HCT116 (cell line): ENCODE results near the gene EEF1E1. TPM values are rescaled to one million over a fixed set of nuclear protein-coding genes. Genes with fewer than 3 reads are reported as not detected.
A peak's percentile ranks its signal among the peaks of the same experiment; 100 is the strongest.

Source experiments
- ATAC-seq: fragments of 200-7000 bp; cut with Tn5 transposase; 2 replicates; pipeline ENCODE4 v1.9.1; 2020; ENCODE audit warnings: mild to moderate bottlenecking, moderate library complexity
- BruUV-seq: library from RNA; stranded (reverse); fragments of 400-500 nt; replicated peaks from 2 replicates; lab custom pipeline; 2021; lab: Mats Ljungman, UMichigan
- CTCF ChIA-PET: fragments of 300-600 bp; sonication (Branson Sonifier 250); formaldehyde crosslinking; loops from one replicate; lab custom pipeline; 2021; ENCODE audit warnings: antibody characterized with exemption; lab: Charles Lee
- POLR2A ChIA-PET: fragments of 300-600, 350-600 bp; sonication (Branson Sonifier 250); formaldehyde crosslinking; loops from one replicate; lab custom pipeline; 2021; ENCODE audit warnings: antibody characterized with exemption; lab: Charles Lee
- RAD21 ChIA-PET, 2 experiments: fragments of 300-600 bp; sonication (Branson Sonifier 250); formaldehyde crosslinking; loops; one replicate each; lab custom pipeline; 2023; ENCODE audit warnings: low total read pairs in 2 of 2; ENCODE audit not compliant: uncharacterized antibody in 2 of 2, unreplicated experiment in 2 of 2, low non-redundant PET in 1 of 2; lab: Charles Lee
- DNase-seq: peaks from one replicate; pipeline ENCODE4 v3.0.0-alpha.2; 2010; ENCODE audit warnings: low read depth, low spot score
- H2AFZ ChIP-seq: fragments of 200-600 bp; shearing (Covaris generic), sonication (generic); 2 replicates; pipeline ENCODE4 v1.6.1; 2017; ENCODE audit warnings: low read depth, mixed run types, mixed read lengths, antibody characterized with exemption, low read length; ENCODE audit not compliant: poor library complexity, severe bottlenecking
- H3K27ac ChIP-seq: 2 replicates; pipeline ENCODE4 v1.5.1; 2012; ENCODE audit warnings: low read depth, low read length
- H3K27me3 ChIP-seq: fragments of 200-600 bp; sonication (generic); 2 replicates; pipeline ENCODE4 v1.6.1; 2016; ENCODE audit warnings: mixed run types, low read length, mixed read lengths; ENCODE audit not compliant: insufficient read depth
- H3K36me3 ChIP-seq, 2 experiments: fragments of 200-500 bp in 1 of 2; fragments of 200-600 bp in 1 of 2; sonication (Bioruptor generic) in 1 of 2; sonication (generic) in 1 of 2; 2 replicates each; pipeline versions ENCODE4 v1.5.1 to v1.6.1; 2014 to 2016; ENCODE audit warnings: low read length in 2 of 2, inconsistent platforms in 1 of 2, mixed read lengths in 1 of 2, mixed run types in 1 of 2; ENCODE audit not compliant: insufficient read depth in 2 of 2, control insufficient read depth in 1 of 2
- H3K4me1 ChIP-seq, 2 experiments: fragments of 200-600 bp in 1 of 2; sonication (generic) in 1 of 2; 2 replicates each; pipeline versions ENCODE4 v1.5.1 to v1.6.1; 2012 to 2017; ENCODE audit warnings: low read length in 2 of 2, inconsistent platforms in 1 of 2, mild to moderate bottlenecking in 1 of 2, mixed read lengths in 1 of 2, mixed run types in 1 of 2, moderate library complexity in 1 of 2; ENCODE audit not compliant: insufficient read depth in 2 of 2, control insufficient read depth in 1 of 2
- H3K4me2 ChIP-seq: fragments of 200-600 bp; sonication (generic); 2 replicates; pipeline ENCODE4 v1.6.1; 2017; ENCODE audit warnings: mixed run types, low read length, mixed read lengths
- H3K4me3 ChIP-seq, 2 experiments: fragments of 200-600 bp in 1 of 2; sonication (generic) in 1 of 2; replicated peaks in 1 of 2; 2 replicates each; pipeline ENCODE4 v1.5.1; 2011 to 2016; ENCODE audit warnings: low read length in 2 of 2, control low read depth in 1 of 2, low read depth in 1 of 2, mild to moderate bottlenecking in 1 of 2, mixed read lengths in 1 of 2, mixed run types in 1 of 2
- H3K79me2 ChIP-seq: fragments of 200-600 bp; sonication (generic); 2 replicates; pipeline ENCODE4 v1.6.1; 2017; ENCODE audit warnings: mild to moderate bottlenecking, mixed run types, low read length, moderate library complexity, mixed read lengths; ENCODE audit not compliant: insufficient read depth
- H3K9ac ChIP-seq: fragments of 200-600 bp; sonication (generic); 2 replicates; pipeline ENCODE4 v1.6.1; 2016; ENCODE audit warnings: low read length, mixed read lengths
- H3K9me2 ChIP-seq: fragments of 200-600 bp; sonication (generic), shearing (Covaris generic); 2 replicates; pipeline ENCODE4 v1.6.1; 2017; ENCODE audit warnings: mixed run types, mild to moderate bottlenecking, moderate library complexity; ENCODE audit not compliant: insufficient read depth
- H3K9me3 ChIP-seq, 2 experiments: fragments of 200-500 bp in 1 of 2; fragments of 200-600 bp in 1 of 2; sonication (Bioruptor generic) in 1 of 2; sonication (generic) in 1 of 2; 2 replicates each; pipeline ENCODE4 v1.6.1; 2014 to 2017; ENCODE audit warnings: low read length in 2 of 2, mixed read lengths in 2 of 2, inconsistent platforms in 1 of 2, low read depth in 1 of 2, mild to moderate bottlenecking in 1 of 2, mixed run types in 1 of 2, moderate library complexity in 1 of 2; ENCODE audit not compliant: control insufficient read depth in 1 of 2, insufficient read depth in 1 of 2
- H4K20me1 ChIP-seq: fragments of 200-600 bp; sonication (generic), shearing (Covaris generic); 2 replicates; pipeline ENCODE4 v1.6.1; 2017; ENCODE audit warnings: mixed run types, mild to moderate bottlenecking, moderate library complexity; ENCODE audit not compliant: insufficient read depth
- JUND ChIP-seq: IDR thresholded peaks from 2 replicates; pipeline ENCODE4 v1.6.1; 2012
- RAD21 ChIP-seq: IDR thresholded peaks from 2 replicates; pipeline ENCODE4 v1.6.1; 2012; ENCODE audit warnings: low read depth, mild to moderate bottlenecking
- intact Hi-C: fragments of 100-400 bp; cut with micrococcal nuclease; formaldehyde crosslinking; loops from 2 replicates; pipeline ENCODE4 v1.10.0; 2022
- total RNA-seq: library from RNA; stranded (reverse); gene quantifications from one replicate; pipeline ENCODE4 v1.2.1, GENCODE V29; 2021; ENCODE audit not compliant: unreplicated experiment
- TF ChIP-seq, protein P1 (sequence below): IDR thresholded peaks from 2 replicates; pipeline ENCODE4 v1.6.1; 2012
- TF ChIP-seq, protein P2 (sequence below), 3 experiments: fragments of 200-600 bp in 1 of 3; sonication (generic) in 1 of 3; IDR thresholded peaks in 2 of 3; conservative IDR thresholded peaks in 1 of 3; 2 replicates each; pipeline ENCODE4 v1.5.1; 2012 to 2017; ENCODE audit warnings: low read depth in 2 of 3, low read length in 2 of 3, antibody characterized with exemption in 1 of 3, borderline replicate concordance in 1 of 3, control low read depth in 1 of 3, mild to moderate bottlenecking in 1 of 3, mixed read lengths in 1 of 3, mixed run types in 1 of 3, moderate library complexity in 1 of 3; ENCODE audit not compliant: insufficient read depth in 1 of 3

Gene EEF1E1
- total RNA-seq, 1 experiment from 2014 or later, result 69.7 TPM

DNA sequence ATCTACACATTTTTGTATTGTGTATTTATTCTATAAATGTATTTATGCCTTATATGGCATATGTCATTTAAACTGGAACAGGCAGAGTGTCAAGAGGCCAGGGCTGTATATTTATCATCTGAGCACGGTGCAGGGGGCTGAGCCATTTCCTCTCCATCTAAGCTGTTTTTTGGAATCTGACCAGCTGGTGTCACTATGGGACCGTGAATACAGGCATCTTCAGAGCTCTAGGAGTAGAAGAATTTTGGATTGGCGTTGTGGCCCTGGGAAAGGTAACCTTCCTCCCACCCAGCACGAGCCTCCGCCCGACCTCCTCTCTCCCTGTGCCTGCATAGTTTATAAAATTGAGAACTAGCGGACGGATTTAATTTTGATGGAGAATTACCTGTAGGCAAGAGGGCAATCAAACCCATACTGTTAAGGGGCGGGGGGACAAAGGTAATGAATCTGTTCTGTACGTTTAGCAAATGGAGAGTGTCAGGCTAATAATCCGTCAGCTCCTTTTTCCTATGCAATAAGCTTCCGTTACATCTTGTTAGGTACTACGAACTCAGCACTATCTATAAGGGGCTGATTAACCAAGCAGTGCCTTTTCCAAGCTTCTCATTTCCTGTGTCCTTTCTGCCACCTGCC is 29.0 kb upstream of the EEF1E1 start:
- Histone ChIP-seq H3K9me2 (no peaks in the 10 kb centered on the region), H3K4me3 (no peak overlapping the region), H3K79me2 (no peaks in the 10 kb centered on the region), H3K9me3 (no peaks in the 10 kb centered on the region), H4K20me1 (no peaks in the 10 kb centered on the region), H3K27me3 (0 out of 2 replicates have a peak, but pooled peaks cover 5% of the 10 kb centered on the region), H3K27ac (no peak overlapping the region), H2AFZ (peak overlapping the region; percentile 66), H3K9ac (no peak overlapping the region), H3K4me1 (peaks cover 0 to 2% of the 10 kb centered on the region in 2 experiments; a peak in 1 of 4 replicates), H3K36me3 (no peaks in the 10 kb centered on the region), H3K4me2 (0 out of 2 replicates have a peak overlapping the region, but pooled peaks have one; percentile 31)
- ATAC-seq (peak; percentile 98), DNase-seq (peak; percentile 61)
- intact Hi-C loops, result loop anchor here (1.0 to 10.0 kb wide), 2 partner anchors 88 to 853 kb away; no protein-coding TSS in a partner anchor
- RAD21 ChIA-PET, result interaction anchor here (1.7 to 4.2 kb wide), 2 partner anchors 88 kb away, joined by 19 to 37 read pairs; no protein-coding TSS in a partner anchor
- CTCF ChIA-PET, result interaction anchor here (0.5 to 9.1 kb wide), 11 partner anchors 10 to 1954 kb away, joined by 3 to 198 read pairs (median 4); no protein-coding TSS in a partner anchor
- no TSS peak for BruUV-seq
- POLR2A ChIA-PET, result interaction anchor here (1.9 kb wide), 1 partner anchor 88 kb away, joined by 10 read pairs; no protein-coding TSS in a partner anchor
- peak; percentile 92 for TF ChIP-seq RAD21
- TF ChIP-seq, protein P1, sequence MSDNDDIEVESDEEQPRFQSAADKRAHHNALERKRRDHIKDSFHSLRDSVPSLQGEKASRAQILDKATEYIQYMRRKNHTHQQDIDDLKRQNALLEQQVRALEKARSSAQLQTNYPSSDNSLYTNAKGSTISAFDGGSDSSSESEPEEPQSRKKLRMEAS, result no peak
- TF ChIP-seq JUND, result no peak
- TF ChIP-seq, protein P2, sequence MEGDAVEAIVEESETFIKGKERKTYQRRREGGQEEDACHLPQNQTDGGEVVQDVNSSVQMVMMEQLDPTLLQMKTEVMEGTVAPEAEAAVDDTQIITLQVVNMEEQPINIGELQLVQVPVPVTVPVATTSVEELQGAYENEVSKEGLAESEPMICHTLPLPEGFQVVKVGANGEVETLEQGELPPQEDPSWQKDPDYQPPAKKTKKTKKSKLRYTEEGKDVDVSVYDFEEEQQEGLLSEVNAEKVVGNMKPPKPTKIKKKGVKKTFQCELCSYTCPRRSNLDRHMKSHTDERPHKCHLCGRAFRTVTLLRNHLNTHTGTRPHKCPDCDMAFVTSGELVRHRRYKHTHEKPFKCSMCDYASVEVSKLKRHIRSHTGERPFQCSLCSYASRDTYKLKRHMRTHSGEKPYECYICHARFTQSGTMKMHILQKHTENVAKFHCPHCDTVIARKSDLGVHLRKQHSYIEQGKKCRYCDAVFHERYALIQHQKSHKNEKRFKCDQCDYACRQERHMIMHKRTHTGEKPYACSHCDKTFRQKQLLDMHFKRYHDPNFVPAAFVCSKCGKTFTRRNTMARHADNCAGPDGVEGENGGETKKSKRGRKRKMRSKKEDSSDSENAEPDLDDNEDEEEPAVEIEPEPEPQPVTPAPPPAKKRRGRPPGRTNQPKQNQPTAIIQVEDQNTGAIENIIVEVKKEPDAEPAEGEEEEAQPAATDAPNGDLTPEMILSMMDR (IDR thresholded peaks at IDR 0.05 in 2 of 3, conservative IDR thresholded peaks at IDR 0.05 in 1 of 3; ENCODE audit: borderline replicate concordance in 1 of 3, insufficient read depth in 1 of 3, low read depth in 2 of 3, low read length in 2 of 3), result peak; percentile 47 to 71 (median 69)
